Measurements from ENCODE around the gene PAMR1. TPM values are rescaled to one million over a fixed set of nuclear protein-coding genes. Genes with fewer than 3 reads are reported as not detected.
"Not testable (repeated sequence)": the region's sequence is repeated elsewhere in the genome, so short reads cannot be mapped to it uniquely, and the experiment has no call there.

Gene PAMR1
- total and polyA plus RNA-seq, 7 donors, result 0.92 to 26.5 (median 7.8) TPM

DNA sequence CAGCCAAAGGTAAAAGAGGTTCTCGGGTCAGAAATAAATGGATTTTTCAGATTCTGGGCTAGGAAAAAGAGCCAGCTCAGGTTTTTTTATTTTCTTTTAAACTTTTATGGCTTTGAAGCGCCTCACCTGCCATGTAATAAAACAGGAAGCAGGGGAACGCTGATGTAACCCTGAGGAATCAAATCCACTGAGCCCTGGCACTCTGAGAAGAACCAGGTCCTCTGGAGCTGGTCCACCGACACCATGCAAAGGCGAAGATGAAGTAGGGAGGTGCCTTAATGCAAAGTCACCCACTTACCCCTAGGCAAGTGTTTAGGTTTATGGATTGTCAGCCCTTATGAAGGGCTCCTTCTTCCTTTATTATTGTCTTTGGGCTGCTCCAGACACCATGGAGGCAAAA lies 1.6 kb downstream of the PAMR1 start:
- Histone ChIP-seq H3K27ac (peak overlapping the region; percentile 11 to 62 (median 36)), H3K4me1 (peaks cover 0 to 47% (median 28%) of the 10 kb centered on the region in 4 donors), H3K9me3 (no peaks in the 10 kb centered on the region), H3K36me3 (no peaks in the 10 kb centered on the region), H3K4me3 (peak overlapping the region in 2 of 4 donors; percentile 1 to 44), H3K27me3 (peaks cover 0 to 9% (median 7%) of the 10 kb centered on the region in 3 donors)
- WGBS, 2 donors, result 35 to 58% methylated on average over 5 of the region's 5 CpGs
- DNase-seq, result no peak
- TF ChIP-seq EP300 (IDR thresholded peaks at IDR 0.05) (no peak), POLR2AphosphoS5 (IDR thresholded peaks at IDR 0.05) (peak in 2 of 4 donors; percentile 45 to 63)
- intact Hi-C loops (cut with DNase I), result no loop called here

GRCh38 chr11:35523331-35523768 lies 2.1 kb downstream of the PAMR1 start:
- Histone ChIP-seq H3K27me3 (peaks cover 0 to 9% (median 7%) of the 10 kb centered on the region in 3 donors), H3K27ac (peak overlapping the region; percentile 11 to 62 (median 36)), H3K36me3 (no peaks in the 10 kb centered on the region), H3K9me3 (no peaks in the 10 kb centered on the region), H3K4me1 (peaks cover 0 to 47% (median 31%) of the 10 kb centered on the region in 4 donors), H3K4me3 (peak overlapping the region in 2 of 4 donors; percentile 1 to 44)
- WGBS, 2 donors, result 40 to 41% methylated on average over 7 of the region's 7 CpGs
- intact Hi-C loops (cut with DNase I), result no loop called here
- no peak for DNase-seq
- no peak for TF ChIP-seq EP300 (IDR thresholded peaks at IDR 0.05)
- no peak for TF ChIP-seq POLR2A (IDR thresholded peaks at IDR 0.05)
- TF ChIP-seq, protein P1, sequence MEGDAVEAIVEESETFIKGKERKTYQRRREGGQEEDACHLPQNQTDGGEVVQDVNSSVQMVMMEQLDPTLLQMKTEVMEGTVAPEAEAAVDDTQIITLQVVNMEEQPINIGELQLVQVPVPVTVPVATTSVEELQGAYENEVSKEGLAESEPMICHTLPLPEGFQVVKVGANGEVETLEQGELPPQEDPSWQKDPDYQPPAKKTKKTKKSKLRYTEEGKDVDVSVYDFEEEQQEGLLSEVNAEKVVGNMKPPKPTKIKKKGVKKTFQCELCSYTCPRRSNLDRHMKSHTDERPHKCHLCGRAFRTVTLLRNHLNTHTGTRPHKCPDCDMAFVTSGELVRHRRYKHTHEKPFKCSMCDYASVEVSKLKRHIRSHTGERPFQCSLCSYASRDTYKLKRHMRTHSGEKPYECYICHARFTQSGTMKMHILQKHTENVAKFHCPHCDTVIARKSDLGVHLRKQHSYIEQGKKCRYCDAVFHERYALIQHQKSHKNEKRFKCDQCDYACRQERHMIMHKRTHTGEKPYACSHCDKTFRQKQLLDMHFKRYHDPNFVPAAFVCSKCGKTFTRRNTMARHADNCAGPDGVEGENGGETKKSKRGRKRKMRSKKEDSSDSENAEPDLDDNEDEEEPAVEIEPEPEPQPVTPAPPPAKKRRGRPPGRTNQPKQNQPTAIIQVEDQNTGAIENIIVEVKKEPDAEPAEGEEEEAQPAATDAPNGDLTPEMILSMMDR (IDR thresholded peaks at IDR 0.05), result no peak
- peak in 2 of 4 donors; percentile 20 to 23 for TF ChIP-seq POLR2AphosphoS5 (IDR thresholded peaks at IDR 0.05)

GRCh38 chr11:35522091-35522490 lies 3.3 kb downstream of the PAMR1 start:
- H3K27me3 ChIP-seq; DNase-seq; H3K36me3 ChIP-seq; intact Hi-C loops (cut with DNase I); H3K4me3 ChIP-seq; H3K27ac ChIP-seq; H3K9me3 ChIP-seq: not testable (repeated sequence)
- H3K4me1 ChIP-seq, result peaks cover 0 to 47% (median 32%) of the 10 kb centered on the region in 4 donors
- 87 to 93% methylated on average over 5 of the region's 5 CpGs for WGBS, 2 donors

DNA sequence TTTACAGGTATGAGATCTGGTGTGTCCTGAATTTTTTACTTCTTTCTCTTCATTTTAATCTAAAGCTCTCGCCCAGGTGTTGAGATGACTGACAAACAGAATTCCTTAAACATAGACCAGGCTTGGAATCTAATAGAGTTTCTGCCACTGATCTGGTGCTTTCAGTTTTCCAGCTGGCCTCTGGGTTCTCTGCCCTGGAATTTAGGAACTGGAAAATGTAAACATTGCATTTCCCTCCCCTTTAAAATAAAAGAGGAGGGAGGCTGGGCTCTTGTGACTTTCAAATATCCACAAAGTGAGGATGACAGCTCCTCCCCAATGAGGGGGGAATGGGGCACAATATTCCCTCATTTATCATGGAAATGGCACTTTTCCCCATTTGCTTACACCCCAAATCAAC lies 5.0 kb downstream of the PAMR1 start:
- Histone ChIP-seq H3K36me3 (no peaks in the 10 kb centered on the region), H3K27ac (peak overlapping the region in 1 of 4 donors; percentile 28), H3K4me3 (no peak overlapping the region), H3K27me3 (peaks cover 0 to 3% (median under 1%) of the 10 kb centered on the region in 3 donors), H3K4me1 (peaks cover 0 to 39% (median 25%) of the 10 kb centered on the region in 4 donors), H3K9me3 (no peaks in the 10 kb centered on the region)
- DNase-seq, result no peak
- TF ChIP-seq POLR2AphosphoS5 (IDR thresholded peaks at IDR 0.05), result no peak
- TF ChIP-seq, protein P1 (IDR thresholded peaks at IDR 0.05), result no peak
- no peak for TF ChIP-seq POLR2A (IDR thresholded peaks at IDR 0.05)
- TF ChIP-seq EP300 (IDR thresholded peaks at IDR 0.05), result no peak
- WGBS, 2 donors, result 77 to 78% methylated on average over 1 of the region's 1 CpG
- intact Hi-C loops (cut with DNase I), result no loop called here

DNA sequence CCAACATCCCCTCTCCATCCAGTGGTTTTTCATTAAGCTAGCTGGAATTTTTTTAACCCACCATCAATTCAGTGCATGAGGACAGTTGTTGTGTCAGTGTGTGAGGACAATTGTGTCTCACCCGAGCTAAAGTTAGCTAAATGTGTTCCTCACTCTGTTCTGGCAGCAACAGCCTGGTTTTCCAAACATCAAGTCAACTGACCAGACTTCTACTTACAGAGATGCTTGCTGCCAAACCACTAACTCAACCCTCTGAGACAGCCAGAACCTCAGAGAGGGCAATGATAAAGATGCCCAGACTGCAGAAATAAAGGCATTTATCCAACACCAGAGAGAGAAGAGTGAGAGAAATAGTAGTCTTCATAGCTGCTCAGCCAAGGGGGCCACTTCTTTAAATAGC lies 6.7 kb downstream of the PAMR1 start:
- Histone ChIP-seq H3K4me1 (peaks cover 0 to 29% (median 19%) of the 10 kb centered on the region in 4 donors), H3K4me3 (no peak overlapping the region), H3K27ac (no peak overlapping the region), H3K9me3 (no peaks in the 10 kb centered on the region), H3K27me3 (no peaks in the 10 kb centered on the region), H3K36me3 (no peaks in the 10 kb centered on the region)
- DNase-seq, result no peak
- 37 to 58% methylated on average over 1 of the region's 1 CpG for WGBS, 2 donors
- intact Hi-C loops (cut with DNase I), result no loop called here
- TF ChIP-seq EP300 (IDR thresholded peaks at IDR 0.05), result no peak
- TF ChIP-seq, protein P1 (IDR thresholded peaks at IDR 0.05), result no peak
- no peak for TF ChIP-seq POLR2A (IDR thresholded peaks at IDR 0.05)
- no peak for TF ChIP-seq POLR2AphosphoS5 (IDR thresholded peaks at IDR 0.05)

- Histone ChIP-seq H3K27ac (no peak overlapping the region), H3K36me3 (no peaks in the 10 kb centered on the region), H3K4me3 (no peak overlapping the region), H3K4me1 (peaks cover 0 to 26% (median 10%) of the 10 kb centered on the region in 4 donors), H3K9me3 (no peaks in the 10 kb centered on the region), H3K27me3 (no peaks in the 10 kb centered on the region)
- intact Hi-C loops (cut with DNase I), result no loop called here
- TF ChIP-seq POLR2AphosphoS5 (IDR thresholded peaks at IDR 0.05), result no peak
- TF ChIP-seq, protein P1 (IDR thresholded peaks at IDR 0.05), result no peak
- TF ChIP-seq POLR2A (IDR thresholded peaks at IDR 0.05), result no peak
- TF ChIP-seq EP300 (IDR thresholded peaks at IDR 0.05), result no peak
- WGBS, 2 donors, result 20 to 66% methylated on average over 1 of the region's 1 CpG
- DNase-seq, result no peak
These were observed 7.9 kb downstream of the PAMR1 start for GRCh38 chr11:35517481-35517880.
